Pulmonary artery endothelial cell (primary cell): Measurements from ENCODE around the gene LRRC27. TPM values are rescaled to one million over a fixed set of nuclear protein-coding genes. Genes with fewer than 3 reads are reported as not detected.
"Not testable (repeated sequence)": the region's sequence is repeated elsewhere in the genome, so short reads cannot be mapped to it uniquely, and the experiment has no call there.

Source experiments
- DNase-seq: peaks from one replicate; pipeline ENCODE4 v3.0.0-alpha.2; 2011; ENCODE audit warnings: low read depth, low spot score
- total RNA-seq: library from RNA; depleted of rRNA; stranded (reverse); fragments of >200 nt; gene quantifications from 2 replicates; pipeline ENCODE4 v1.2.3, GENCODE V29; 2014

Gene LRRC27
- total RNA-seq, 1 donor from 2014 or later = 9.3 TPM

DNA sequence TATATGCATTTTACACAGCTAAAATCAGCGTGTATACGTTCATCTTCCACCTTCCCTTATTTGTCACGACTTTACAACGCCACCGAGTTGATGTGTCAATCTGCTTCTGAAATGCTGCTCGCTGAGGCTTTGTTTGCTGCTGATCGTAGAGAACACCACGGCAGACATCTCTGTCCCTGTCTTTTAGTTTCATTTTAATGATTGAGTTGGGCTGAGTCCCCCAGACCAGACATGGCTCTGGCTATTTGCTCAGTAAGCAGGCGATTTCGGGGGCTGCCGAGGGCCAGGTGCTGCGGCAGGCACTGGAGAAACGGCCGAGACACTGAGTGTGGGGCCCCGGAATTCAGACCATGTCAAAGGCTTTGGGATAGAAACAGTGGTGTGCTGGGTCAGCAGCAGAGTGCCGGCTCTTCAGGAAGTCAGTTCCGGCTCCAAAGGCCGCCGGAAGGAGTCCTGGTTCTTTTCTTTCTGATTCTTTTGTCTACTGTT lies 5.0 kb downstream of the LRRC27 start:
- no peak for DNase-seq

DNA sequence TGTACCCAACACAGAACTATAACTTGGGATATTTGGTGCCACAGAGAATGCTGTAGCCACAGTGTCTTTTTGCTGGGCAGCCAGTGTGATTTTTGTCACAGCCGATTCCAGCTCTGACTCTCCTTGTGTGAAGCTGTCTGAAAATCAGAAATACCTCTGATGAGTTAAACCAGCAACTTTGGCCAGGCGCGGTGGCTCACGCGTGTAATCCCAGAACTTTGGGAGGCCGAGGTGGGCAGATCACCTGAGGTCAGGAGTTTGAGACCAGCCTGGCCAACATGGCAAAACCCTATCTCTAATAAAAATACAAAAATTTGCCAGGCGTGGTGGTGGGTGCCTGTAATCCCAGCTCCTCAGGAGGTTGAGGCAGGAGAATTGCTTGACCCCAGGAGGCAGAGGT lies 5.9 kb downstream of the LRRC27 start:
- DNase-seq = not testable (repeated sequence)

DNA sequence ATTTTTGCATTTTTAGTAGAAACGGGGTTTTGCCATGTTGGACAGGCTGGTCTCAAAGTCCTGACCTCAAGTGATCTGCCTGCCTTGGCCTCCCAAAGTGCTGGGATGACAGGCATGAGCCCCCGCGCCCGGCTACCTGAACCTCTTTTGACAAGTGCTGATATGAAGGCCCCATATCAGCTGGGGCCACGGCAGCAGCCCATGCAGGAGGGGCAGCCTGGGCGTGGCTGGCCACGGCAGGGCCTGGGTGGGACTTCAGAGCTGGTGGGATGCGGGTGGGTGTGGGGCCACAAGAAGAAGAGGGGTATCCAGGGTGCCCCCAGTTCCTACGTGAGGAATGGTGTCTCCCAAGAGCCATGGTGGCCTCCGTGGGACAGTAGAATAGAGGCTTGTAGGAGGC lies 6.9 kb downstream of the LRRC27 start:
- DNase-seq = no peak

DNA sequence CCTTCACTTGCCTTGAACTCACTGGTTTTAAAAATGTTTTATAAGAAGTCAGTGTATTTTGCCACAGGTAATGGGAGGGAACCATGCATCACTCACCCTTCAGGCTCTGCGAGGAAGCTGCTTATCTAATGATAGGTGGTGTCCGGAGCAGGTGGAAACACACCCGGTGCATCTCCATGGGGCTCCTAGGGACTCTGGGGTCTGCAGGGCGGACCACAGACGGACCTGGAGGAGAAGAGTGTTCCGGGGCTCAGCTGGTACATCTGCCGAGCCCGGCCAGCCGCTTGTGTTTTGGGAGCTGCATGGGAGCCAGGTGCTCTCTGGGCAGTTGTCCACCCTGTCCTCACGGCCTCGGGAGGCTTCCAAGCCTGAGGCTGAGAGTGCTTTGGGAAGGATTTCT lies 7.3 kb downstream of the LRRC27 start:
- no peak for DNase-seq

DNA sequence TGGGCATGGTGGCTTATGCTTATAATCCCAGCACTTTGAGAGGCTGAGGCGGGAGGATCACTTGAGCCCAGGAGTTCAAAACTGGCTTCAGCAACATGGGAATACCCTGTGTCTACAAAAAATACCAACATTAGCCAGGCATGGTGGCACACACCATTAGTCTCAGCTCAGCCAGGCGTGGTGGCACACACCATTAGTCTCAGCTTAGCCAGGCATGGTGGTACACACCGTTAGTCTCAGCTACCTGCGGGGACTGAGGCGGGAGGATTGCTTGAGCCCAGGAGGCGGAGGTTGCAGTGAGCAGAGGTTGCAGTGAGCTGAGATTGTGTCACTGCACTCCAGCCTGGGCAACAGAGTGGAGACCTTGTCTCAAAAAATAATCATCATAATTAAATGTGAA lies 9.0 kb downstream of the LRRC27 start:
- DNase-seq = no peak

DNA sequence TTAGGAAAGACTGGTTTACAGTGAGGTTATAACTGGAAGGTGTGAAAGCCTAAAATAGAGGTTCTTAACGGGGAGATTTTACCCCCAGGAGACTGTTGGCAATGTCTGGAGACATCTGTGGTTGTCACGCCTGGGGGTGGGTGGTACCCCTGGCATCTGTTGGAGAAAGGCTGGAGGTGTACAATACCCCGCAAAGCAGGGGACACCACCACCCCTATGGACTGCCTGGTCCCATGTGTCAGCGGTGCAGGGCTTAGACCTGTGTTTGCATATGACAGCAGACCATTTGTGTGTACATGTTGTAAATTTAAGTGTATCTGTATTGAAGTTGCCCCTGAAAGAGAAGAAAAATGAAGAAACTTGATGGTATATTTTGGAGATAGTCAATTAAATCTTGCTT lies 9.8 kb downstream of the LRRC27 start:
- DNase-seq = no peak

DNA sequence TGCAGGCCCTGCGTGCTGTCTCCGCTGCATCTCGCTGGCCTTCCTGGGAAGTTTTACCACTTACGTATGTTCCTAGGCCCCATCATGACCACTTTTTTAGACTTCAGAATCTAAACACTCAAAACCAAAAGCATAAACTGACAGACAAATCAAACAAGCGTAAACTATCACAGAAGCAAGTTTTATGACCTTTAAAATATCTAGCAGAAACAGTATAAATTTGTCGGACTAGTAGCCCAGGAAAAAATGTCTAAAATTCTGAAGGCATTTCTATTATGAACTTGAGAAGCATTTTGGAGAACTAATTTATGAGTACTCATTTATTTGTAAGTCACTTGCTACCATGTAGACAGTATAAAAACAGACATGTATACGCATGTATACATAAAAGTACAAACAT lies 10.6 kb downstream of the LRRC27 start:
- no peak for DNase-seq

DNA sequence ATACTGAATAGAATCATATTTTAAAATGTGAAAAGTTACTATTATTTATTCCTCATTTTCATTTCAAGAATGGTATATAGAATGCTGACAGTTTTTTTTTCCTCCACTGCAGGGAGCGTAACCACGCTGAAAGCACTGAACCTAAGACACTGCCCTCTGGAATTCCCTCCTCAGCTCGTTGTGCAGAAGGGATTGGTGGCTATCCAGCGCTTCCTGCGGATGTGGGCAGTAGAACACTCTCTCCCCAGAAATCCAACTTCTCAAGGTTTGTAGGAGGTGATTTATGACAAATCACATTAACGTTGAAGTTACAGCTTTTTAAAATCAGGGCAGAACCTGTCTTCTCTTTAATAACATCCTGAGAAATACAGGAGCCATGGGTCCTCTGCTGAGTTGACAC lies 12.4 kb downstream of the LRRC27 start:
- DNase-seq = no peak

DNA sequence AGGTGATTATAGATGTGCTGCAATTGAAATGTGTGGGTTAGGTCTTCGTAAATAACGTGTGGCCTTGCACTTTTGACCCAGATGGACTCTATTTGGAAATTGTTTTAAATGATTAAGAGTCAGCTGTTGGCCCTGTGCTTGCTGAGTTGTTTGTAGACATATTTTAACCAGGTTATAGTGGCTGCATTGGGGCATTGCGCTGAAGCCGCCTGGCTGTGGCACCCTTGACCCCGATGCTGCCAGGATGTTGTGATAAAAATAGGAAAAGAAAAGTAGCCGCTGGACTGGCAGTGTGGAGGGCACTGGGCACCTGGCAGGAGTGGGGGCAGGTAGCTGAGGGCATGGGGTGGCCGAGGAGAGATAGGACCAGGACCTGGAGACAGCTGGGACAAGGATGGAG lies 13.4 kb downstream of the LRRC27 start:
- no peak for DNase-seq

DNA sequence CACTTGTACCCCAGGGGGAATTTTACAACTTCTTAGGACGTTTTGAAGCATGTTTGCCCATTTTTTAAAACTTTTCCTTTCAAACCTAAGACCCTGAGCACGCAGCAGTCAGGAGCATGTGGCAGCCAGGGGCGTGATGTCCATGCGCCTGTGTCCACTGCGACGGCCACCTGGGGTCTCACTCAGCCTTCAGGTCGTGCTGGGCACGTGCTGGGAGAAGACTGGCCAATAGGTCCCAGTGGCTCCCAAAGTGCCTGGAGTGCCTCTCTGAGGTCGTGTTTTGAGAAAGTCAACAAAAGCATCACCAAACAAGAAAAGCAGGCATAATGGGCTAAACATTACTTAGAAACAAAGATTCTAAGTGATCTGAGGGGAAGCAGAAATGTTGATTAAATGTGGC lies 14.8 kb downstream of the LRRC27 start:
- no peak for DNase-seq

DNA sequence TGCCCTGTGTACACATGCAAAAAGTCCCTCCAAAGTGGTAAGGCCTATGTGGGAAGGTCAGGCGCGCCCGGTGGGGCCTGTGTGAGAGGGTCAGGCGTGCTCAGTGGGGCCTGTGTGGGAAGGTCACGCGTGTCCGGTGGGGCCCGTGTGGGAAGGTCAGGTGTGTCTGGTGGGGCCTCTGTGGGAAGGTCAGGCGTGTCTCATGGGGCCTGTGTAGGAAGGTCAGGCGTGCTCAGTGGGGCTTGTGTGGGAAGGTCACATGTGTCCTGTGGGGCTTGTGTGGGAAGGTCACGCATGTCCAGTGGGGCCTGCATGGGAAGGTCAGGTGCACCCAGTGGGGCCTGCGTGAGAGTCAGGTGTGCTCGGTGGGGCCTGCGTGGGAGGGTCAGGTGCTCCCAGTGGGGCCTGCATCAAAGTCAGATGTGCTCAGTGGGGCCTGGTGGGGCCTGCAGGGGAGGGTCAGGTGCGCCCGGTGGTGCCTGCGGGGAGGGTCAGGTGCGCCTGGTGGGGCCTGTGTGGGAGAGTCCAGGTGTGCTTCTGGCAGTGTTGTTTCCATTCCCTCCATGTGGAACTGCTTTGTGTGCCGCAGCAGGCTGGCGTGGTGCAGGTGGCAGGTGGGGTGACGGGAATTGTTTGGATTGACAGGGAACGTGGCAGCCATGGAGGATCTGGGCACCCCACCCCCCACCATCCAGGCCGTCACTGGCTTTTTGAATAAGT lies 15.4 kb downstream of the LRRC27 start:
- DNase-seq = no peak

DNA sequence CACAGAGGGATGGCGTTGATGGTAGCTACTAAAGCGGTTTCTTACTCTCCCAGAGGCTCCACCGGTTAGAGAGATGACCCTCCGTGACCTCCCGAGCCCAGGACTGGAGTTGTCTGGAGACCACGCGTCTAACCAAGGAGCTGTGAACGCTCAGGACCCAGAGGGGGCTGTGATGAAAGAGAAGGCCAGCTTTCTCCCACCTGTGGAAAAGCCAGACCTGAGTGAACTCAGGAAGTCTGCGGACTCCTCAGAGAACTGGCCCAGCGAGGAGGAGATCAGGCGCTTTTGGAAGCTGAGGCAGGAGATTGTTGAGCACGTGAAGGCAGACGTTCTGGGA lies 15.9 kb downstream of the LRRC27 start:
- no peak for DNase-seq

DNA sequence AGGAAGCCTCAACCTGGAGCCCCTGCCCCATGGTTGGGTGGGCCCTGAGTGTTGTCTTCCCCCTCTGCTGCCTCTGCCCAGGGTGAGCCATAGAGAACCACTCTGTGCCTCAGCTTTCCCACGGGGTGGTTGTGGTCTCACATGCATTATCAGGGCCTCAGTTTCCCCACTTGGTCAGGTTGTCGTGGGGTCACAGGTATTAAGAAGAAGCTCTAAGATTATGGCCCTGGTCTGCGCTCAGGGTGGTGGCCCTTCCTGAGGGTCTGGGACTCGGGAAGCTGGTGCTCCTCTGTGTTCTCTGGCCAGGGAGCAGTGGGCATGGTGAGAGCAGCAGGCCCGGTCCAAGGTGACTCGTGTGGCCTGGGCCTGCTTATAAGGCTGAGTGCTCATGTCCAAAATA lies 17.8 kb downstream of the LRRC27 start:
- no peak for DNase-seq

DNA sequence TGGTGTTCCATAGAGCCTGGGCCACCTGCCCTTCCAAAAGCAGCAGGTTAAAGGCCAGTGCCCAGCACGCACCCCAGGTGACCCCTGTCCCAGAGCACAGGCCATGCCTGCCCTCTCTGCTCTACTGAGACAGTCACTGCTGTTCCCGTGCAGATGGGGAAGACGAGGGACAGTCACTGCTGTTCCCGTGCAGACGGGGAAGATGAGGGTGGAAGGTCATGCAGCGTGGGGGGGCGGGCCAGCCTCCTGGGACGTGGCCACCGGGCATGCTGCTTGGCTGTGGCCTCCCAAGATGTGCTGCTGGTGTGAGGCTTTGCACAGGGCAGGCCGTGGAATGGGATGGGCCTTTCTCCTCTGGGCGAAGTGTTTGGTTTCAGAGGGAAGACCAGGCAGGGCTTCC lies 18.4 kb downstream of the LRRC27 start:
- no peak for DNase-seq

DNA sequence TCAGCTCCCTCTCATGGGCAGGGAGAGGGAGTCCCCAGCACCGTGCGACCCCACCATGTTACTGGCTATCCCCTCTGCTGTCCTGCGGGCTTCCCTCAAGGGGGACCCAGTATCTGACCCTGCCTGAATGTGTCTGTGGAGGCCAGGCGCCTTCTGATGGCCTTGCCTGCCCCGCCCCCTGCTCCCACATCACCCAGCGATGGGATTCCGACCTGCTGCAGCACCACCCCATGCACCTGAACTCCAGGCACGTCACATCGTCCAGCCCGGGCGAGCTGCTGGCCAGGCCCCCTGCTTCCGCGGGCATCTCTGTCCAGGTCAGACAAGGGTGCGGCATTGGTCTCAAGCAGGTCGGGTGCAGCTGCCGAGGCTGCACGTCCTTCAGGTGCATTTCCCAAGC lies 19.0 kb downstream of the LRRC27 start:
- DNase-seq = no peak

DNA sequence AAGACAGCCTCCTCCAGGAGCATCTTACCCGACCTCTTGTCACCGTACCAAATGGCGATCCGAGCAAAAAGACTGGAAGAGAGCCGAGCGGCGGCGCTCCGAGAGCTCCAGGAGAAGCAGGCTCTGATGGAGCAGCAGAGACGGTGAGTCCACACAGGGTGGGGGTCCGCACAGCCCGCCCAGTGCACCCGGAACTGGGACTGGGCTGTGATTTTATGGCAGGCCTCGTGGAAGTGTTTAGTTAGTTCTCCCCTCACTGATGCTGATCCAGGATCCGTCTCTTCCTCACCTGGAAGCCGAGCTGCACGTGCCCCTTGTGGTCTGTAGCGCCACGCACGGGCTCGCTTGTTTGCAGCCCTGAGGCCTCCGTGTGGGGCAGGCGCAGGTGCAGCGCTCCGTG lies 19.6 kb downstream of the LRRC27 start:
- no peak for DNase-seq

DNA sequence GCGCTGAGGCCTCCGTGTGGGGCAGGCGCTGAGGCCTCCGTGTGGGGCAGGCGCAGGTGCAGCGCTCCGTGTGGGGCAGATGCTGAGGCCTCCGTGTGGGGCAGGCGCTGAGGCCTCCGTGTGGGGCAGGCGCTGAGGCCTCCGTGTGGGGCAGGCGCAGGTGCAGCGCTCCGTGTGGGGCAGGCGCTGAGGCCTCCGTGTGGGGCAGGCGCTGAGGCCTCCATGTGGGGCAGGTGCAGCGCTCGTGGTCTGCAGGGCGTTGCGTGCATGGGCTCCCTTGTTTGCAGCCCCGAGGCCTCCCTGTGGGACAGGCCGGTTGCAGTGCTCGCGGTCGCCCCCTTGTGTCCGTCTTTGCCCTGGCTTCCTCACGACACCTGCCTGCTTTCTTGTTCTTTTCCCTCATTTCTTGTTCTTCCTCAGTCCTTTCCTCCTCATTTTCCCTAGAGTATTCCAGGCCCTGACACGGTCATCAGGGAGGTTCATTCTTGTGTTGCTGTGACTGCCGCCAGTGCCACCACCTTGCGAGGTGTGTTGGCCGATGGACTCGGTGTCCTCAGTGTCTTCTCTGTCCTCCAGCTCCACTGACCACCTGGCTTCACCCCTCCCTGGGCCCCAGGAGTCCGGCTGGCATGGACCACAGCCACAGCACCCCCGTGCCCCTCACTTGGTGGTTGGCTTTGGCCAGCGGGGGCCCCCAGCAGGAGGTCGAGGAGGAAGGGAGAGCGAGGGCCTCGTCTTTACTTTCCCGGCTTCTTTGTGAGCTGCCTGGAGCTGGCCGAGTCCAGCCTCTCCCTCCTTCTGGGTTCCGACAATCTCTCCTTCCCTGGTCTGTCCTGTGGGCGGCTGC lies 20.7 kb downstream of the LRRC27 start:
- DNase-seq = not testable (repeated sequence)

DNA sequence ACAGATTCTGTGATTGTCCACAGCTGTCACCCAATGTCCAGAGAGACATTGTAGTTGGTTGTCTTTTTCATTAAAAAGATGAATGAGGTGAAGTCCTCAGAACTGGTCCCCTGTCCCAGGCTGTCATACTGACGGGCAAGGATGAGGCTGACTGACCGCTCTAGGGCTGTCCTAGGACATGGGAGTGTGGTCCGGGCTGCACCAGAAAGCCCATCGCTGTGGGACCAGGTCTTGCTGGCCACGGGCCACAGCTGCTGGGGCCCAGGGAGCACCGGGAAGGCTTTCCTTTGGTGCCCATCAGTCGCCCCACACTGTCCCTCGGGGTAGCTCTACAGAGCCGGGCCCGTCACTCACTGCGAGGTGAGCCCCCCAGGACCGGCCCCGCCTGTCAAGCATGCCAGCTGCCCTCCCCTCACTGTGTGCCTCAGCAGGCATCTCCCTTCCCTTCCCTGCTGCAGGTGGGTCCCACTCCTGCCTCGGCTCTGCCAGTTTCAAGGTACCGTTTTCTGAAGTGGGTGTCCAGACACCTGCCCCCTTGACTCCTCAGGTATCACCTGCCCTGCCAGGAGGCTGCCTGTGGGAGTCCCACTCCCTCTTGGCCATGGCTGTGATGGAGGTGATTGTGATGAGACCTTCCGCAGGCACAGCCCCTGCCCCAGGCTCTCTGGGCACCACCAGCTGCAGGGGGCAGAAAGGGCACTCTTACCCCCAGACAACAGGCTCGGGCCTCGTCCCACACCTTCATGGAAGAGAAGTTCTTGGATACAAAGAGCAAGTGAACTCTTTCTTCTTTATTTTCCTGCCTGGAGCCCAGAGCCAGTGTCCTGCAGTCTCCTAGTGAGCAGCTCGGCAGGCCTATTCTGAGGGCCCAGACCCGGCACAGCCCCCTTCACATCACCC lies 21.7 kb downstream of the LRRC27 start:
- no peak for DNase-seq

DNA sequence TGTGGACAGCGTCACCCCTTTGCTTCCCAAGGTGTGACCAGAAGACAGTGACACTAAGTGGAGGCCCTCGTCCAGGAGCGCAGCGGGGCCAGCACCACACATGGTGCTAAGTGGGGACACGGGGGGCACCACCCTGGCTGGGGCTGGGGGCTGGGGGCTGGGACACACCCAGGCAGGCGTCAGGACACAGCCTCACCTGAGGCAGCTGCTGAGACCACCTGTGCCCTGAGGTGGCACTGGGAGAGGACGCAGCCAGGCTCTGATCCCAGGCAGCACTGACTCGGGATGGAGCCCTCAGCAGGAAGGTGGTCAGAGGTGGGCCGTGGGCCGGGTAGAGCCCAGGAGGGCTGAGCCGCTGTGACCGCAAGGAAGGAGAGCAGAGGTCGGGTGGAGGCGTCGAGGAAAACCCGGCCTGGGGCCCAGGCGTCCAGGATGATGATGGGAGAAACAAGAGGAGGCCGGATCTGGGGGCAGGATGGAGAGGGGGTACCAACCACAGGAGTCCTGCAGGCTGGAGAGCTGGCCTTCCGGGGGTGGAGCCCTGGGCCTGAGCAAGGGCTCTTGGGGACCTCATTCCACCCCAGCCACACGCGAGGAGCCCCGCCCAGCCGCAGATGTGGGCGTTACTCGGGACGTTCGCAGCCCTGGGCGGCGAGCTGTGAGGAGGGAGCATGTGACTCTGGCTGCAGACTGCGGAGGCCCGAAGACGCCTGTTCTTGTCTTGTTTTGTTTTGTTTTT lies 22.5 kb downstream of the LRRC27 start:
- DNase-seq = no peak

DNA sequence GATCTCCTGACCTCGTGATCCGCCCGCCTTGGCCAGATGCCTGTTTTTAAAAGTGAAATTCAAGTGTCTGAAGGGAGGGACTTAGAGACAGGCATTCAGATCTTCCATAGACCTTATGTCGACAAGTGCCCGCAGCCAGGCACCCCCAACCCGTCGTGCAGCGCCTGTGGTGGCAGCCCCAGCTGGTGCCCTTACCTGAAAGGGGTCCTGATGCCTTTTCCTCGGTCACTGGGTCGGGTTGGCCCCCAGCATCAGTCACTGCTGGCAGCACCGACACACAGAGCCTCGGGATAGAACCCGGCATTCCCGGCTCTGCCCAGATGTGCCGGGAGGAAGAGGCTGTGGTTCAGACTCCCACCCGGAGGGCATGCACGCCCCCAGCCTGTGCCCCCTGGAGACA lies 23.3 kb downstream of the LRRC27 start:
- DNase-seq = no peak

DNA sequence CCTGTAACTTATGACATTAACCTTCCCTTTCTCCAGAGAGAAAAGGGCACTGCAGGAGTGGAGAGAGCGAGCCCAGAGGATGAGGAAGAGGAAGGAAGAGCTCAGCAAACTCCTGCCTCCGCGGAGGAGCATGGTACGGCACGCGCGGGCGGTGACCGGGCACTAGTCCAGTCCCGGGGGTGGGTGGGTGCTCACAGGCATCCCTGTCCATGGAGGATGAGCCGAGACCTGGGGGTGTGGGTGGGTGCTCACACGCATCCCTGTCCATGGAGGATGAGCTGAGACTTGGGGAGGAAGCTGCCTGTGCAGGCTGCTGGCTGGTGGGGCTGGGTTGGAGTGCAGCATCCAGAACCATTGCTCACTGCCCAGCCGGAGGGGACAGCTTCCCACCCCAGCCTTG lies 23.8 kb downstream of the LRRC27 start:
- DNase-seq = no peak
